Transverse colon (tissue), 4 donors: ENCODE results near the gene ENPP5. TPM values are rescaled to one million over a fixed set of nuclear protein-coding genes. Genes with fewer than 3 reads are reported as not detected.

ENCODE experiments used
- DNase-seq: peaks from one replicate; pipeline ENCODE4 v3.0.0-alpha.2; 2019
- H3K27ac ChIP-seq, 4 donors: fragments of 200-600 bp; sonication (generic); 2 replicates each; pipeline ENCODE4 v1.5.1; 2016 to 2018; ENCODE audit warnings: inconsistent platforms in 4 of 4
- H3K27me3 ChIP-seq: fragments of 200-600 bp; sonication (generic); 2 replicates; pipeline ENCODE4 v1.5.1; 2017; ENCODE audit warnings: inconsistent platforms
- H3K36me3 ChIP-seq, 4 donors: fragments of 200-600 bp; sonication (generic); 2 replicates each; pipeline ENCODE4 v1.5.1; 2017 to 2019; ENCODE audit warnings: inconsistent platforms in 4 of 4
- H3K4me1 ChIP-seq, 4 donors: fragments of 200-600 bp; sonication (generic); 2 replicates each; pipeline ENCODE4 v1.5.1; 2017 to 2020; ENCODE audit warnings: inconsistent platforms in 4 of 4
- H3K4me3 ChIP-seq, 4 donors: fragments of 200-600 bp; sonication (generic); 1 replicate in 1 of 4; 2 replicates in 3 of 4; pipeline versions ENCODE4 v1.5.1 to v1.6.1; 2017 to 2019; ENCODE audit warnings: inconsistent platforms in 4 of 4
- H3K9me3 ChIP-seq, 2 donors: fragments of 200-600 bp; sonication (generic); 2 replicates each; pipeline ENCODE4 v1.5.1; 2017 to 2019; ENCODE audit warnings: inconsistent platforms in 2 of 2
- EP300 ChIP-seq: sonication (generic); formaldehyde crosslinking; IDR thresholded peaks from one replicate; pipeline ENCODE4 v1.6.1; 2017; ENCODE audit warnings: antibody characterized with exemption, low read depth
- POLR2A ChIP-seq: fragments of 450-650 bp; IDR thresholded peaks from one replicate; pipeline ENCODE4 v1.6.1; 2016; ENCODE audit warnings: antibody characterized with exemption, mild to moderate bottlenecking, moderate library complexity
- POLR2AphosphoS5 ChIP-seq, 3 donors: sonication (generic); formaldehyde crosslinking; IDR thresholded peaks; one replicate each; pipeline ENCODE4 v1.6.1; 2016; ENCODE audit warnings: antibody characterized with exemption in 3 of 3
- WGBS, 2 donors: methylation state at CpG; one replicate each; pipeline ENCODE4 v1.1.5; 2018; ENCODE audit warnings: low coverage in 1 of 2; 5-methylcytosine and 5-hydroxymethylcytosine counted together
- in situ Hi-C, 4 donors: fragments of 200-750 bp; cut with MboI; loops; one replicate each; pipeline versions ENCODE4 v1.15.0 to v1.15.1; 2017; ENCODE audit warnings: low sequenced_read_pairs in 3 of 4, low pct_ligation_motif_present in 1 of 4, low pct_unique_long_range_greater_than_20kb in 1 of 4
- intact Hi-C: fragments of 100-400 bp; cut with DNase I; formaldehyde crosslinking; loops from one replicate; pipeline ENCODE4 v1.15.1; 2023; ENCODE audit warnings: low total_unique reads
- total RNA-seq, 4 donors: library from RNA; depleted of rRNA; stranded (reverse); fragments of >200 nt; gene quantifications; one replicate each; pipeline ENCODE4 v1.1.0, GENCODE V29; 2016
- TF ChIP-seq, protein P1 (sequence below), 5 experiments: fragments of 200-600 bp in 3 of 5; fragments of 450-650 bp in 2 of 5; sonication (generic) in 3 of 5; IDR thresholded peaks; 1 replicate in 2 of 5; 2 replicates in 3 of 5; pipeline ENCODE4 v1.5.1; 2016 to 2017; ENCODE audit warnings: antibody characterized with exemption in 5 of 5, inconsistent platforms in 3 of 5, mild to moderate bottlenecking in 2 of 5, moderate library complexity in 1 of 5

Gene ENPP5
- total RNA-seq, 4 donors from 2014 or later: 3.3 to 5.5 TPM; not detected in 2

DNA sequence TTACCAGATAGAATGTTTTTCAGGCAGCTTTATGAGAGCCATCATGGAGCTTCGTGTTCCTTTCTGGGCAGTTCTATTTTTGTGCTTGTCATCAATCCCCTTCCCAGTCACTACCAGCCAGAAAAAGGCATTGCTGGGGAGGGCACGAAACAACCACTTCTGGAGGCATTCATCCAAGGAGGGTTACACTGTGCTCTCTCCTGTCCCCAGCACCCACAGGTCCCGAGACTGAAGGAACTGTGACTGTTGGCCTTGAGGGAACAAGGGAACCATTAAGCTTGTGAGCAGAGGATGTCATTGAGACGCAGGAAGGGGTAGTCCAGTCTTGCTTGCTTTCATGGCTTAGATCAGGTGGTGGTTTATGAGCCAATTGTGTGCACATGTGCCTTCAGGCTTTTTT is 20.1 kb upstream of the ENPP5 start:
- no peak for DNase-seq
- Histone ChIP-seq H3K9me3 (no peaks in the 10 kb centered on the region), H3K36me3 (no peaks in the 10 kb centered on the region), H3K27ac (no peak overlapping the region), H3K4me1 (peaks cover 0 to 7% (median 0%) of the 10 kb centered on the region in 4 donors), H3K27me3 (no peaks in the 10 kb centered on the region), H3K4me3 (no peak overlapping the region)
- 89 to 92% methylated on average over 2 to 4 of the region's 4 CpGs for WGBS, 2 donors
- intact Hi-C loops (no loop called here), in situ Hi-C loops (no loop called here)
- TF ChIP-seq, protein P1, sequence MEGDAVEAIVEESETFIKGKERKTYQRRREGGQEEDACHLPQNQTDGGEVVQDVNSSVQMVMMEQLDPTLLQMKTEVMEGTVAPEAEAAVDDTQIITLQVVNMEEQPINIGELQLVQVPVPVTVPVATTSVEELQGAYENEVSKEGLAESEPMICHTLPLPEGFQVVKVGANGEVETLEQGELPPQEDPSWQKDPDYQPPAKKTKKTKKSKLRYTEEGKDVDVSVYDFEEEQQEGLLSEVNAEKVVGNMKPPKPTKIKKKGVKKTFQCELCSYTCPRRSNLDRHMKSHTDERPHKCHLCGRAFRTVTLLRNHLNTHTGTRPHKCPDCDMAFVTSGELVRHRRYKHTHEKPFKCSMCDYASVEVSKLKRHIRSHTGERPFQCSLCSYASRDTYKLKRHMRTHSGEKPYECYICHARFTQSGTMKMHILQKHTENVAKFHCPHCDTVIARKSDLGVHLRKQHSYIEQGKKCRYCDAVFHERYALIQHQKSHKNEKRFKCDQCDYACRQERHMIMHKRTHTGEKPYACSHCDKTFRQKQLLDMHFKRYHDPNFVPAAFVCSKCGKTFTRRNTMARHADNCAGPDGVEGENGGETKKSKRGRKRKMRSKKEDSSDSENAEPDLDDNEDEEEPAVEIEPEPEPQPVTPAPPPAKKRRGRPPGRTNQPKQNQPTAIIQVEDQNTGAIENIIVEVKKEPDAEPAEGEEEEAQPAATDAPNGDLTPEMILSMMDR (IDR thresholded peaks at IDR 0.05): no peak

DNA sequence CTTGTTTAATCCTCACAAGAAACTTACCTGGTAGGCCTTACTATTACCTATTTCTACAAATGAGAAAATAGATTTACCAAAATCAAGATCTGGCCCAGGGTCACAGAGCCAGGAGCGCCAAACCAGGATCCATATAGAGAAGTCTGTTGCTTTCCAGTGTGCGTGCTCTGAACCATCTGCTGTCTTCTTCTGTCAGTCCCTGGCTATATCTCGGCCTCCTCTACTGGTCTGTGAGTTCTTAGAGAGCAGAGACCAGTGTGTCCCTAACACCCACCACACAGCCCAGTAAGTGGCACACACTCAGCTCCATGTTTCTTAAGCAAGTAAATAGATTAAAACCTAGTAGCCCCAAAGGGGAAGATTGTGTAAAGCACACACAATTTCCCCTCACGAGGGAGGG is 18.9 kb upstream of the ENPP5 start:
- Histone ChIP-seq H3K9me3 (no peaks in the 10 kb centered on the region), H3K27ac (no peak overlapping the region), H3K4me1 (peaks cover 0 to 7% (median 0%) of the 10 kb centered on the region in 4 donors), H3K36me3 (no peaks in the 10 kb centered on the region), H3K27me3 (no peaks in the 10 kb centered on the region), H3K4me3 (no peak overlapping the region)
- in situ Hi-C loops (no loop called here), intact Hi-C loops (no loop called here)
- 97% methylated on average over 4 of the region's 4 CpGs; no CpG with 5 or more reads in 1 of the 2 donors for WGBS, 2 donors
- TF ChIP-seq, protein P1 (IDR thresholded peaks at IDR 0.05): no peak
- TF ChIP-seq EP300 (no peak), POLR2A (no peak), POLR2AphosphoS5 (IDR thresholded peaks at IDR 0.05) (no peak)
- no peak for DNase-seq

DNA sequence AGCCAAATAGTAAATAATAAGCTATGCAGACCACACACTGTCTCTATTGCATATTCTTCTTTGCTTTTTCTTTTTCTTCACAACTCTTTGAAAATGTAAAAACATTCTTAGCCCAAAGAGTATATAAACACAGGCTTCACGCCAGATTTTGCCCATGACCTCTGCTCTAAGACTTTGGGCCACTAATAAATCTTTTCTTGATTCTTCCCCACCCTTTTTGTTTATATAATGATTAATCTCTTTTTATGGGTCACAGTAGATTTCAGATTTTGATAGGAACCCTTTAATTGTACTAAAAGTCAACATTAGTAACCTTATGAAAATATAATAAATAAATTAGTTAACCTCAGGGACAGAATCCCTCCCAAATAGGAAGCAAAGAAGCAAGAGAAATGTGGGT is 15.8 kb upstream of the ENPP5 start:
- Histone ChIP-seq H3K4me3 (no peak overlapping the region), H3K27me3 (peaks cover 4% of the 10 kb centered on the region), H3K27ac (no peak overlapping the region), H3K9me3 (no peaks in the 10 kb centered on the region), H3K36me3 (no peaks in the 10 kb centered on the region), H3K4me1 (peaks cover 0 to 7% (median 0%) of the 10 kb centered on the region in 4 donors)
- TF ChIP-seq, protein P1 (IDR thresholded peaks at IDR 0.05): no peak
- no peak for TF ChIP-seq POLR2AphosphoS5 (IDR thresholded peaks at IDR 0.05)
- TF ChIP-seq POLR2A: no peak
- TF ChIP-seq EP300: no peak
- intact Hi-C loops: no loop called here
- WGBS, 2 donors: 38 to 67% methylated on average over 1 of the region's 1 CpG
- no peak for DNase-seq
- in situ Hi-C loops: no loop called here

DNA sequence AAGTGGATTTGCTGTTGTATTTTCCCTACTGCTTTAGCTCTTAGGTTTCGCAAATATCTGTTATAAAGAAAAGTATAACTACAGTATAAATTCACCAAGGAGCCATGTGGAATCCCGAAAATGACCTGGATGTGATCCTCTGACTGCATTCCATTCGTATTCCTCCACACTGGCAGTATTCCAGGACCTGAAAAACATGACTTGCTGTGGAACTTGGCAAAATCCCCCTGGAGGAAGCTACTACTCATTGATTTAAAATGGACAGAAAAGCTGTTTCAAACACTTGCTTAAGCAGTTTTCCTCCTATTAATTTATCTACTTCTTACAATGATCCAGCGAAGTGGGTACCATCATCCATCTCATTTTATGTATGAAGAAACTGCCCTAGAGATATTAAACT is 13.3 kb upstream of the ENPP5 start:
- intact Hi-C loops: no loop called here
- Histone ChIP-seq H3K9me3 (no peaks in the 10 kb centered on the region), H3K4me3 (no peak overlapping the region), H3K27ac (no peak overlapping the region), H3K4me1 (peaks cover 0 to 7% (median 0%) of the 10 kb centered on the region in 4 donors), H3K27me3 (peaks cover 4% of the 10 kb centered on the region), H3K36me3 (no peaks in the 10 kb centered on the region)
- in situ Hi-C loops: no loop called here
- 67 to 70% methylated on average over 2 to 4 of the region's 4 CpGs for WGBS, 2 donors
- TF ChIP-seq EP300: no peak
- TF ChIP-seq, protein P1 (IDR thresholded peaks at IDR 0.05): no peak
- no peak for TF ChIP-seq POLR2A
- no peak for TF ChIP-seq POLR2AphosphoS5 (IDR thresholded peaks at IDR 0.05)
- DNase-seq: no peak
